ENCODE data around the gene PHACTR2.

The PHACTR2 gene

DNA sequence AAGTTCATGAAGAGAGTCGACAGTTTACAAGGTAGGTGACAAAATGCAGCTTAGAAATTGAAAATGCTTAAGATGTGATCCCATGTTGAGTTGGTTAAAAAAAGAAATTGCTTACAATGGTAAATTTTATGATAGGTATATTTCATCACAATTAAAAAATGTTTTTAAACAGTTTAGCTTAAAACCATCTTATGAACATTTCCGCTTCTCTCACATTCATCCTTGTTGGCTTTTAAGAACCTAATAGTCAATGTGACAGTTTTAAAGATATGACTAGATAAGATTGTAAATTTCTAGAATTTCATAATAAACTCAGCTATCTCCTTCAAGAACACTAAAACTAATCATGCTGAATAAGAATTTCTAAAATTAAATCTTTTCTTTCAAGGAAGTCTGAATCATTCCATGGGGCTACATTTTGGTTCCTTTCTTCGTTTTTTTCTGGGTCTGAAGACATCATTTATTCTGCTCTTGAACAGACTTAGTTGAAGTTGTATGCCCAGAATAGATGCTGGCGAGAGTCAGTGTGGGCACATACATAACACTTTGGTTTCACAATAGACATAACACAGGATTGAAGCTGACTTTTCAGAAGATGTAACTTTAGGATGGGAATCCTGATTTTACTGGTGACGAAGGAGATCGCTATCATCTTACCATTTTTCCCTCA, 129.5 kb downstream of the PHACTR2 start:
- H3K4me3 ChIP-seq (ENCODE audit: low read depth, low read length): no peak overlapping the region
- TF ChIP-seq, protein P1, sequence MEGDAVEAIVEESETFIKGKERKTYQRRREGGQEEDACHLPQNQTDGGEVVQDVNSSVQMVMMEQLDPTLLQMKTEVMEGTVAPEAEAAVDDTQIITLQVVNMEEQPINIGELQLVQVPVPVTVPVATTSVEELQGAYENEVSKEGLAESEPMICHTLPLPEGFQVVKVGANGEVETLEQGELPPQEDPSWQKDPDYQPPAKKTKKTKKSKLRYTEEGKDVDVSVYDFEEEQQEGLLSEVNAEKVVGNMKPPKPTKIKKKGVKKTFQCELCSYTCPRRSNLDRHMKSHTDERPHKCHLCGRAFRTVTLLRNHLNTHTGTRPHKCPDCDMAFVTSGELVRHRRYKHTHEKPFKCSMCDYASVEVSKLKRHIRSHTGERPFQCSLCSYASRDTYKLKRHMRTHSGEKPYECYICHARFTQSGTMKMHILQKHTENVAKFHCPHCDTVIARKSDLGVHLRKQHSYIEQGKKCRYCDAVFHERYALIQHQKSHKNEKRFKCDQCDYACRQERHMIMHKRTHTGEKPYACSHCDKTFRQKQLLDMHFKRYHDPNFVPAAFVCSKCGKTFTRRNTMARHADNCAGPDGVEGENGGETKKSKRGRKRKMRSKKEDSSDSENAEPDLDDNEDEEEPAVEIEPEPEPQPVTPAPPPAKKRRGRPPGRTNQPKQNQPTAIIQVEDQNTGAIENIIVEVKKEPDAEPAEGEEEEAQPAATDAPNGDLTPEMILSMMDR (IDR thresholded peaks at IDR 0.05; ENCODE audit: insufficient read depth, low read depth, low read length, missing control alignments): no peak
- no peak for DNase-seq (ENCODE audit: low read depth)

DNA sequence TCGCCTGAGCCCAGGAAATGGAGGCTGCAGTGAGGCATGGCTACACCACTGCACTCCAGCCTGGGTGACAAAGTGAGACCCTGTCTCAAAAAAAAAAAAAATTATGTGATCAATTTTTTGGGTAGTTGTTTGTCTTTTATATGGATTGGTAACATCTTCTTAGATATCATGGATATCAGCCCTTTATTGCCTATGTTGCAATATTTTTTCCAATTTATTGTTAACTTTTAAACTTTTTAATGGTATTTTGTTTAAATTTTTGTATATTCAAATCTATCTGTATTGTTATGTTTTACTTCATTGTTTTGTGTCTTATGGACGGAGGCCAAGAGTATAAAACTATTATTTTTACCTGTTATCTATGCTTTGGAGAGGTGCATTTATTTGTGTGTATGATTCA, 133.0 kb downstream of the PHACTR2 start:
- TF ChIP-seq, protein P1 (IDR thresholded peaks at IDR 0.05; ENCODE audit: insufficient read depth, low read depth, low read length, missing control alignments): no peak
- no peak for DNase-seq (ENCODE audit: low read depth)
- no peak overlapping the region for H3K4me3 ChIP-seq (ENCODE audit: low read depth, low read length)

- H3K4me3 ChIP-seq (ENCODE audit: low read depth, low read length): no peak overlapping the region
- TF ChIP-seq, protein P1 (IDR thresholded peaks at IDR 0.05; ENCODE audit: insufficient read depth, low read depth, low read length, missing control alignments): no peak
- no peak for DNase-seq (ENCODE audit: low read depth)
These were observed 133.9 kb downstream of the PHACTR2 start for GRCh38 chr6:143811501-143812157.

- no peak overlapping the region for H3K4me3 ChIP-seq (ENCODE audit: low read depth, low read length)
- no peak for DNase-seq (ENCODE audit: low read depth)
- TF ChIP-seq, protein P1 (IDR thresholded peaks at IDR 0.05; ENCODE audit: insufficient read depth, low read depth, low read length, missing control alignments): no peak
These were observed 139.9 kb downstream of the PHACTR2 start for GRCh38 chr6:143817621-143818020.

GRCh38 chr6:143821359-143821758, 143.6 kb downstream of the PHACTR2 start:
- H3K4me3 ChIP-seq (ENCODE audit: low read depth, low read length): no peak overlapping the region
- DNase-seq (ENCODE audit: low read depth): no peak
- TF ChIP-seq, protein P1 (IDR thresholded peaks at IDR 0.05; ENCODE audit: insufficient read depth, low read depth, low read length, missing control alignments): no peak

- TF ChIP-seq, protein P1 (IDR thresholded peaks at IDR 0.05; ENCODE audit: insufficient read depth, low read depth, low read length, missing control alignments): no peak
- no peak for DNase-seq (ENCODE audit: low read depth)
- no peak overlapping the region for H3K4me3 ChIP-seq (ENCODE audit: low read depth, low read length)
These were observed 144.8 kb downstream of the PHACTR2 start for GRCh38 chr6:143822584-143823024.
